ENCODE results near the gene SEPSECS. TPM values are rescaled to one million over a fixed set of nuclear protein-coding genes. Genes with fewer than 3 reads are reported as not detected.
"Not testable (repeated sequence)": the region's sequence is repeated elsewhere in the genome, so short reads cannot be mapped to it uniquely, and the experiment has no call there.

SEPSECS gene
- total RNA-seq, 1 donor from 2014 or later: 11.3 TPM

DNA sequence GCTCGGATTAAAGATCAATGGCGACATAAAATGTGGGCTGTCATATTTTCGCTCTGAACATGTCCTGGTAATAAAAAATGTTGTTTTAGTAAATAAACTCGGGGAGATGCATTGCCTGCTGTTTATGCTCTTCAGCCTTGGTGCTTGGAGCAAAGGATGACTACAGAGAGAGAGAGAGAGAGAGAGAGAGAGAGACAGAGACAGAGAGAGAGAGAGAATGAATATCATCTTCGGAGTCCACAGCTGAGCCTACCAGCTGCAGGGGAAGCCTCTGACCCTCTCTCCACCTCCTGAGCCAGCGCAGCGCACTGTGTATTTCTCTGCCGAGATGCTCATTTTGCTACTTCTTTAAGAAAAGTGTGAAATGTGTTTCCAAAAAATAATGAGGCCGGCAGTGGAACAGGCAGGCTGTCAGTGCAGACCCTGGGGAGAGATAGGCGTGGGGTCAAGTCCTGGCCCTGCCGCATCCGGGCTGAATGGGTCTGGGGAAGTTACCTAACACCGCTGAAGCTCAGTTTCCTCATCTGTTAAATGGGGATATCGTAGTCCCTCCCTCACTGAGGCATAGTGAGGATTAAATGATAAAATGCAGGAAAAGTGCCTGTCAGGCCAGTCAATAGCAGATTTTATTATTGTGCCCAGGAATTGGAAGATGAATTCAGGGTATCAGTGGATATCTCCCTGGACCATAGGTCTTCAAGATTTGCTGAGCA is 71.0 kb downstream of the SEPSECS start:
- H3K4me1 ChIP-seq: peaks cover 6% of the 10 kb centered on the region
- no peak overlapping the region for H3K4me3 ChIP-seq
- DNase-seq (no peak), ATAC-seq (no peak)
- no peak overlapping the region for H3K27ac ChIP-seq
- no peaks in the 10 kb centered on the region for H3K36me3 ChIP-seq
- TF ChIP-seq, protein P1, sequence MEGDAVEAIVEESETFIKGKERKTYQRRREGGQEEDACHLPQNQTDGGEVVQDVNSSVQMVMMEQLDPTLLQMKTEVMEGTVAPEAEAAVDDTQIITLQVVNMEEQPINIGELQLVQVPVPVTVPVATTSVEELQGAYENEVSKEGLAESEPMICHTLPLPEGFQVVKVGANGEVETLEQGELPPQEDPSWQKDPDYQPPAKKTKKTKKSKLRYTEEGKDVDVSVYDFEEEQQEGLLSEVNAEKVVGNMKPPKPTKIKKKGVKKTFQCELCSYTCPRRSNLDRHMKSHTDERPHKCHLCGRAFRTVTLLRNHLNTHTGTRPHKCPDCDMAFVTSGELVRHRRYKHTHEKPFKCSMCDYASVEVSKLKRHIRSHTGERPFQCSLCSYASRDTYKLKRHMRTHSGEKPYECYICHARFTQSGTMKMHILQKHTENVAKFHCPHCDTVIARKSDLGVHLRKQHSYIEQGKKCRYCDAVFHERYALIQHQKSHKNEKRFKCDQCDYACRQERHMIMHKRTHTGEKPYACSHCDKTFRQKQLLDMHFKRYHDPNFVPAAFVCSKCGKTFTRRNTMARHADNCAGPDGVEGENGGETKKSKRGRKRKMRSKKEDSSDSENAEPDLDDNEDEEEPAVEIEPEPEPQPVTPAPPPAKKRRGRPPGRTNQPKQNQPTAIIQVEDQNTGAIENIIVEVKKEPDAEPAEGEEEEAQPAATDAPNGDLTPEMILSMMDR (IDR thresholded peaks at IDR 0.05): no peak
- no peaks in the 10 kb centered on the region for H3K9me3 ChIP-seq
- intact Hi-C loops (cut with DNase I): no loop called here
- H3K27me3 ChIP-seq (ENCODE audit: low read depth): peaks cover 16% of the 10 kb centered on the region

DNA sequence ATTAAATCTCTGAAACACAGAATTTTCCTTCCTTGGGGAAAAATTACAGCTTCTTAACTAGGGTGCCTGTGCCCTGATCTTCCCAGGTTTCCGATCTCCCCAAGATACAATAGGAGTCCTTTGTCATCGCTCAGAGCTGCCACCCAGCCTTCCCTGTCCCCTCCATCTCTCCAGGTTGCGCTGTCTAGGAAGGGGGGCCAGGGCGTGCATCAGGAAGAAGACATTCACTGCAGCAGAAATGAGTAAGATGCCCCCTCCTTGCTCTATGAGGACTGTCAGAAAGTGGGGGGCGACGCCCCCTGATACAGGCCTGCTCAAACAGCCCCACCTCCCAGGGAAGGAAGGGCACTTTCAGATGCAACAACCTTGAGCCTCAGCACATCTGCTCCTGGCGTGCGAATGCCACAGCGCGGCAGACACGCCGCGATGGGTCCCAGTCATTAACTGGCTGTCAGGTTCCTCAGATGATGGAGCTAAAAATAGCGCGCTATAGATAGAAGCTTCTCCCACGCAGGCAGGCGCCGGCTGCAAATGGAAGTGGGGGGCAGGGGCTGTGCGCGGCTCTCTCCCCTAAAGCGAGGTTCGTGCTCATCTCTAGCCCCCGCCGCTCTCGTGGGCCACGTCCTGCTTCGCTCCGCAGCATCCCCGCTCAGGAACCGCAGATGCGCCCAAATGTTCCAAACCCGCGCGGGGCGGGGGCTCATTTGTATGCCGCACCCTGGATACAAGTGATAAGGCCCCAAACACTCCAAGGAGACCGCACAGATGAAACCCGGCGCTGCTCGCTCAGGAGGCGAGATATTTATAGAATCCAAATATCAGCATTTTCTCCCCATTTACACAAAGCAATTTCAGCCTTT is 71.9 kb downstream of the SEPSECS start:
- Histone ChIP-seq H3K27ac (no peak overlapping the region), H3K4me3 (peak overlapping the region; percentile 15), H3K4me1 (peaks cover 6% of the 10 kb centered on the region), H3K36me3 (no peaks in the 10 kb centered on the region), H3K9me3 (no peaks in the 10 kb centered on the region), H3K27me3 (ENCODE audit: low read depth) (peaks cover 16% of the 10 kb centered on the region)
- intact Hi-C loops (cut with DNase I): no loop called here
- DNase-seq (no peak), ATAC-seq (no peak)
- TF ChIP-seq, protein P1 (IDR thresholded peaks at IDR 0.05): no peak

GRCh38 chr4:25085671-25086070 is 74.6 kb downstream of the SEPSECS start:
- Histone ChIP-seq H3K4me1 (peaks cover 6% of the 10 kb centered on the region), H3K9me3 (no peaks in the 10 kb centered on the region), H3K4me3 (no peak overlapping the region), H3K36me3 (no peaks in the 10 kb centered on the region), H3K27ac (no peak overlapping the region), H3K27me3 (ENCODE audit: low read depth) (peaks cover 16% of the 10 kb centered on the region)
- ATAC-seq: peak in 1 of 2 donors; percentile 48
- TF ChIP-seq, protein P1 (IDR thresholded peaks at IDR 0.05): no peak
- intact Hi-C loops (cut with DNase I): no loop called here
- DNase-seq: no peak

- H3K4me3 ChIP-seq; ATAC-seq; H3K9me3 ChIP-seq; DNase-seq; intact Hi-C loops (cut with DNase I); H3K4me1 ChIP-seq; H3K27ac ChIP-seq; H3K36me3 ChIP-seq; H3K27me3 ChIP-seq (ENCODE audit: low read depth): not testable (repeated sequence)
These were observed 76.8 kb downstream of the SEPSECS start for GRCh38 chr4:25083441-25083840.

GRCh38 chr4:25081866-25082471 is 78.3 kb downstream of the SEPSECS start:
- no peak overlapping the region for H3K27ac ChIP-seq
- H3K9me3 ChIP-seq: no peaks in the 10 kb centered on the region
- TF ChIP-seq, protein P1 (IDR thresholded peaks at IDR 0.05): no peak
- H3K27me3 ChIP-seq (ENCODE audit: low read depth): no peaks in the 10 kb centered on the region
- no peaks in the 10 kb centered on the region for H3K4me1 ChIP-seq
- no peak for ATAC-seq
- intact Hi-C loops (cut with DNase I): no loop called here
- no peak overlapping the region for H3K4me3 ChIP-seq
- DNase-seq: no peak
- no peaks in the 10 kb centered on the region for H3K36me3 ChIP-seq

Measured in lower lobe of right lung (tissue), 2 donors.